K562 (cell line): ENCODE measurements around the gene RETSAT. TPM values are rescaled to one million over a fixed set of nuclear protein-coding genes. Genes with fewer than 3 reads are reported as not detected.

Experiments used
- ATAC-seq: fragments of 200-7000 bp; cut with Tn5 transposase; 3 replicates; pipeline ENCODE4 v1.9.1; 2020; ENCODE audit warnings: moderate library complexity
- BruUV-seq: library from RNA; stranded (reverse); fragments of 400-500 nt; replicated peaks from 2 replicates; lab custom pipeline; 2021; lab: Mats Ljungman, UMichigan
- CTCF ChIA-PET: fragments of 300-600 bp; formaldehyde crosslinking; extraction: SDS; loops from one replicate; lab custom pipeline; 2021; ENCODE audit warnings: low intra/inter-chr PET ratio; lab: Yijun Ruan, JAX
- POLR2A ChIA-PET: fragments of 300-600, 350-650 bp; sonication (Branson Sonifier 250); formaldehyde crosslinking; extraction: SDS; loops from one replicate; lab custom pipeline; 2021; ENCODE audit warnings: antibody characterized with exemption, inconsistent platforms; lab: Yijun Ruan, JAX
- DNase-seq, 4 experiments: peaks; one replicate each; pipeline versions ENCODE4 v3.0.0 to v3.0.0-alpha.2; 2011 to 2018; ENCODE audit warnings: low spot score in 3 of 4, mixed read lengths in 3 of 4; ENCODE audit errors: extremely low read depth in 1 of 4
- FAIRE-seq: peaks from 2 replicates; lab custom pipeline; 2011; peaks lifted over from hg19 to GRCh38; lab: Jason Lieb, UNC
- H2AFZ ChIP-seq: 2 replicates; pipeline ENCODE4 v1.6.0; 2011; ENCODE audit warnings: low read depth, low read length, control low read depth, inconsistent platforms
- H3K27ac ChIP-seq: fragments of 200-600 bp; 3 replicates; pipeline ENCODE4 v1.8.0; 2011; ENCODE audit warnings: low read depth, mild to moderate bottlenecking, control low read depth, inconsistent platforms, low read length, moderate library complexity, mixed read lengths; ENCODE audit errors: extremely low read depth
- H3K27me3 ChIP-seq, 2 experiments: fragments of 300-600 bp in 1 of 2; 2 replicates in 1 of 2; 3 replicates in 1 of 2; pipeline versions ENCODE4 v1.6.0 to v1.8.0; 2011; ENCODE audit warnings: inconsistent platforms in 2 of 2, low read length in 2 of 2, mild to moderate bottlenecking in 1 of 2, mixed read lengths in 1 of 2, moderate library complexity in 1 of 2; ENCODE audit not compliant: control insufficient read depth in 2 of 2, insufficient read depth in 2 of 2
- H3K36me3 ChIP-seq: fragments of 300-600 bp; 3 replicates; pipeline ENCODE4 v1.8.0; 2011; ENCODE audit warnings: mild to moderate bottlenecking, low read length, inconsistent platforms; ENCODE audit not compliant: control insufficient read depth, insufficient read depth
- H3K4me1 ChIP-seq, 2 experiments: fragments of 200-600 bp in 1 of 2; replicated peaks in 1 of 2; 2 replicates in 1 of 2; 3 replicates in 1 of 2; pipeline versions ENCODE4 v1.5.1 to v1.8.0; 2011; ENCODE audit warnings: inconsistent platforms in 2 of 2, low read length in 2 of 2, mild to moderate bottlenecking in 1 of 2, mixed read lengths in 1 of 2, moderate library complexity in 1 of 2; ENCODE audit not compliant: control insufficient read depth in 2 of 2, insufficient read depth in 2 of 2
- H3K4me2 ChIP-seq: 2 replicates; pipeline ENCODE4 v1.6.1; 2011; ENCODE audit warnings: low read length, control low read depth, inconsistent platforms, mixed read lengths; ENCODE audit not compliant: insufficient read depth
- H3K4me3 ChIP-seq: fragments of 200-600 bp; sonication (generic), shearing (Covaris generic); 2 replicates; pipeline ENCODE4 v1.5.1; 2016; ENCODE audit warnings: control low read depth, inconsistent platforms
- H3K79me2 ChIP-seq: fragments of 200-600 bp; 3 replicates; pipeline ENCODE4 v1.8.0; 2011; ENCODE audit warnings: low read length, inconsistent platforms; ENCODE audit not compliant: control insufficient read depth, insufficient read depth
- H3K9ac ChIP-seq, 2 experiments: 2 replicates each; pipeline versions ENCODE4 v1.6.0 to v1.6.1; 2011; ENCODE audit warnings: low read depth in 2 of 2, low read length in 2 of 2, control low read depth in 1 of 2, inconsistent platforms in 1 of 2, mild to moderate bottlenecking in 1 of 2, mixed read lengths in 1 of 2; ENCODE audit not compliant: insufficient read depth in 1 of 2
- H3K9me1 ChIP-seq: one replicate; pipeline ENCODE4 v1.6.0; 2011; ENCODE audit warnings: inconsistent platforms, mild to moderate bottlenecking, low read length, moderate library complexity; ENCODE audit not compliant: control insufficient read depth, insufficient read depth
- H3K9me3 ChIP-seq: replicated peaks from 2 replicates; pipeline ENCODE4 v1.5.1; 2011; ENCODE audit warnings: low read depth, low read length, inconsistent platforms; ENCODE audit not compliant: control insufficient read depth, insufficient read depth
- H4K20me1 ChIP-seq: replicated peaks from 2 replicates; pipeline ENCODE4 v1.6.1; 2011; ENCODE audit warnings: low read length, inconsistent platforms, mixed read lengths; ENCODE audit not compliant: control insufficient read depth, insufficient read depth
- ADNP ChIP-seq: fragments of 200-800 bp; sonication (Bioruptor generic); IDR thresholded peaks from 2 replicates; pipeline ENCODE4 v1.6.1; 2016; ENCODE audit warnings: missing genetic modification characterization, missing compliant biosample characterization
- CBFB ChIP-seq: sonication (generic); formaldehyde crosslinking; IDR thresholded peaks from 2 replicates; pipeline ENCODE4 v1.4.0; 2020; ENCODE audit warnings: mild to moderate bottlenecking, missing genetic modification reagents
- CSDE1 ChIP-seq, 2 experiments: fragments of 450-650 bp; IDR thresholded peaks; 2 replicates each; pipeline ENCODE4 v1.6.1; 2016; ENCODE audit warnings: mild to moderate bottlenecking in 1 of 2
- E4F1 ChIP-seq: fragments of 250-450 bp; sonication (Bioruptor Pico); IDR thresholded peaks from 2 replicates; pipeline ENCODE4 v1.5.0; 2021; ENCODE audit warnings: mild to moderate bottlenecking, borderline replicate concordance
- HMGXB4 ChIP-seq: sonication (generic); formaldehyde crosslinking; IDR thresholded peaks from 2 replicates; pipeline ENCODE4 v1.8.1; 2023; ENCODE audit warnings: mild to moderate bottlenecking, missing genetic modification reagents
- JUNB ChIP-seq: fragments of 450-650 bp; formaldehyde crosslinking; conservative IDR thresholded peaks from 2 replicates; pipeline ENCODE4 v1.4.0; 2020; ENCODE audit warnings: mild to moderate bottlenecking
- MAZ ChIP-seq, 2 experiments: fragments of 450-650 bp in 1 of 2; sonication (generic) in 1 of 2; formaldehyde crosslinking; IDR thresholded peaks in 1 of 2; conservative IDR thresholded peaks in 1 of 2; 2 replicates each; pipeline versions ENCODE4 v1.4.0 to v1.5.0; 2020; ENCODE audit warnings: mild to moderate bottlenecking in 1 of 2, missing genetic modification reagents in 1 of 2
- NCOA1 ChIP-seq: fragments of 450-650 bp; IDR thresholded peaks from 2 replicates; pipeline ENCODE4 v1.6.1; 2016; ENCODE audit warnings: low read depth
- NR4A1 ChIP-seq, 2 experiments: fragments of 250-450 bp in 1 of 2; fragments of 450-650 bp in 1 of 2; sonication (Bioruptor Pico) in 1 of 2; IDR thresholded peaks; 2 replicates each; pipeline versions ENCODE4 v1.4.0 to v1.6.1; 2016 to 2020; ENCODE audit warnings: mild to moderate bottlenecking in 2 of 2, missing compliant biosample characterization in 1 of 2, missing genetic modification characterization in 1 of 2, moderate library complexity in 1 of 2
- RBM39 ChIP-seq: fragments of 200-400 bp; formaldehyde crosslinking; optimal IDR thresholded peaks from 2 replicates; pipeline ENCODE3; 2018; ENCODE audit warnings: low read depth, low read length
- ZFP1 ChIP-seq: fragments of 450-650 bp; formaldehyde crosslinking; IDR thresholded peaks from 2 replicates; pipeline ENCODE4 v1.4.0; 2020; ENCODE audit warnings: mild to moderate bottlenecking, mixed read lengths
- ZNF239 ChIP-seq: fragments of 250-450 bp; sonication (Bioruptor Pico); IDR thresholded peaks from 2 replicates; pipeline ENCODE4 v1.4.0; 2020; ENCODE audit warnings: mild to moderate bottlenecking
- ZNF696 ChIP-seq: fragments of 250-450 bp; sonication (Bioruptor Pico); conservative IDR thresholded peaks from 2 replicates; pipeline ENCODE4 v1.4.0; 2020; ENCODE audit warnings: mild to moderate bottlenecking, moderate library complexity
- ZNF707 ChIP-seq: fragments of 250-450 bp; sonication (Bioruptor Pico); conservative IDR thresholded peaks from 2 replicates; pipeline ENCODE4 v1.8.0; 2022; ENCODE audit warnings: inconsistent platforms, mild to moderate bottlenecking, moderate library complexity
- WGBS: fragments of 100-300 bp; shearing (Covaris generic); methylation state at CpG from one replicate; pipeline ENCODE4 v1.1.6; 2016; ENCODE audit warnings: low coverage, mixed read lengths; ENCODE audit not compliant: insufficient coverage; ENCODE audit errors: missing lambda C conversion rate; 5-methylcytosine and 5-hydroxymethylcytosine counted together
- in situ Hi-C: fragments of 300-500 bp; cut with MboI; formaldehyde crosslinking; loops from 4 replicates; pipeline ENCODE4 v1.15.0; 2018; ENCODE audit warnings: inconsistent platforms, mixed read lengths
- intact Hi-C: fragments of 100-400 bp; cut with micrococcal nuclease; formaldehyde crosslinking; loops from 2 replicates; pipeline ENCODE4 v1.14.2; 2022
- polyA plus RNA-seq, 8 experiments: library from polyadenylated mRNA; depleted of rRNA in 4 of 8; stranded (reverse) in 5 of 8; unstranded in 3 of 8; fragments of >200 nt; fragmentation: Nextera tagmentation in 2 of 8; fragmentation: Illumina TruSeq in 1 of 8; extraction: Ambion mirVana in 2 of 8; extraction: Trizol in 1 of 8; gene quantifications; 2 replicates each; pipeline versions ENCODE4 v1.2.1 to v1.2.3, GENCODE V29; 2011 to 2014; ENCODE audit warnings: inconsistent platforms in 1 of 8, missing spikeins in 1 of 8
- total RNA-seq, 7 experiments: library from RNA; depleted of rRNA in 6 of 7; stranded (reverse); fragments of >200 nt in 6 of 7; fragmentation: Illumina TruSeq in 2 of 7; extraction: Trizol in 2 of 7; gene quantifications; 2 replicates each; pipeline versions ENCODE4 v1.2.1 to v1.2.3, GENCODE V29; 2011 to 2021; ENCODE audit warnings: low replicate concordance in 1 of 7

The RETSAT gene
- total and polyA plus RNA-seq, 9 of the 15 experiments (the other 6 are each of a cell fraction or from before 2014, with no cell fraction given): 1.9 to 21.6 (median 16.5) TPM

GRCh38 chr2:85387754-85388153, 33.4 kb upstream of the RETSAT start:
- in situ Hi-C loops (no loop called here), intact Hi-C loops (no loop called here)
- H4K20me1 ChIP-seq: no peaks in the 10 kb centered on the region
- no peaks in the 10 kb centered on the region for H3K27me3 ChIP-seq
- H3K9me1 ChIP-seq: no peaks in the 10 kb centered on the region
- no peaks in the 10 kb centered on the region for H3K79me2 ChIP-seq
- DNase-seq (no peak), FAIRE-seq (no peak), ATAC-seq (no peak)
- WGBS: 85% methylated on average over 2 of the region's 2 CpGs
- no peak overlapping the region for H3K27ac ChIP-seq
- BruUV-seq: no TSS peak
- H3K4me1 ChIP-seq: peaks cover 2 to 5% of the 10 kb centered on the region in 2 experiments; a peak in 3 of 5 replicates
- H2AFZ ChIP-seq: no peak overlapping the region
- no peaks in the 10 kb centered on the region for H3K9me3 ChIP-seq
- no peak overlapping the region for H3K4me2 ChIP-seq
- no peak overlapping the region for H3K4me3 ChIP-seq
- H3K36me3 ChIP-seq: peaks cover 17% of the 10 kb centered on the region; the same call in 2 of the 3 replicates
- CTCF ChIA-PET: no interaction called here
- POLR2A ChIA-PET: interaction anchor here (0.8 to 63.9 kb wide), 3 partner anchors 18 to 212 kb away, joined by 3 to 1576 read pairs (median 7); partner anchors contain the start of gene MAT2A
- H3K9ac ChIP-seq: no peak overlapping the region
- TF ChIP-seq RBM39: no peak
- TF ChIP-seq NCOA1: no peak
- no peak for TF ChIP-seq HMGXB4
- TF ChIP-seq E4F1 (CRISPR knock-in tag): no peak
- no peak for TF ChIP-seq ZNF696
- no peak for TF ChIP-seq MAZ (CRISPR knock-in tag; conservative IDR thresholded peaks at IDR 0.05 in 1 of 2, IDR thresholded peaks at IDR 0.05 in 1 of 2)
- no peak for TF ChIP-seq NR4A1 (CRISPR knock-in tag; IDR thresholded peaks at IDR 0.05)
- TF ChIP-seq NR4A1 (tag; IDR thresholded peaks at IDR 0.05): no peak
- no peak for TF ChIP-seq ZNF707 (CRISPR knock-in tag)
- no peak for TF ChIP-seq ZNF239 (CRISPR knock-in tag)
- TF ChIP-seq CBFB (CRISPR knock-in tag): no peak
- TF ChIP-seq ADNP (tag): no peak
- no peak for TF ChIP-seq ZFP1 (CRISPR knock-in tag)
- TF ChIP-seq CSDE1 (IDR thresholded peaks at IDR 0.05): no peak
- no peak for TF ChIP-seq JUNB (CRISPR knock-in tag)
